GM18517 (cell line): Measurements from ENCODE around the gene SLC27A3.

Source experiments
- ATAC-seq: cut with Tn5 transposase; IDR thresholded peaks from one replicate; pipeline ENCODE4 v1.9.1; 2021; ENCODE audit warnings: mild to moderate bottlenecking, moderate library complexity; ENCODE audit not compliant: unreplicated experiment

Gene SLC27A3

DNA sequence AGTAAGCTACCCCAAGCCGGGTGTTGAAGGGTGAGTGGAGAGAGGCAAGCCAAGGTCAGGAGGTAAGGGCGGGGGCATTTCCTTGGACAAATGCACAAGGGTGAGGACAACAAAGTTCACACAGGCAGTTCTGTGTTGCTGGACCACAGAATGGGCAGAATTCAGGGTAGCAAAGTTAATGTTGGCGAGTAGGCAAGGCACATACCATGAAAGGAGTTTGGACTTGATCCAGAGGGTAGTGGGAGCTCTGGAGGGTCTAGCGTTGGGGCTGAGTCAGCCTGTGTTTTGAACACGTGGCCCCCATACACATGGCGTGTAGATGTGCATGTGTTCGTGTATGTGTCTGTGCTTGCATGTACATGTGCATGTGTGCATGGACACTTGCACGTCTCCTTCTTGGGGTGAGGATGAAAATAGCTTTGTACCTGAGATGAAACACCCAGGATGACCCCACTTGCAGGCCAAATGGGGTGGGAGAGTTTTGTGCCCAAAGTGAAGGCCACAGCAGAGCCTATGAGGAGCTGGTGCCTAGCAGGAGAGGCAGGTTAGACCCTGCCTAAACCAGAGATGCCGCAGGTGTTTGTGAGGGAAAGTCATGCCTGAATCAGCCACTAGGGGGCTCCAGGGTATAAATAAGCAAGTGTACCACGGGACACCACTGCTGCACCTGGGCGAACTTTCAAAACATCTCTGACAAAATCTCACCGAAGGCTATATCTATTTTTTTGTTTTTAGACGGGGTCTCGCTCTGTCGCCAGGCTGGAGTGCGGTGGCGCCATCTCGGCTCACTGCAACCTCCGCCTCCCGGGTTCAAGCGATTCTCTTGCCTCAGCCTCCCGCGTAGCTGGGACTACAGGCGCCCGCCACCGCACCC lies 21.8 kb downstream of the SLC27A3 start:
- ATAC-seq = peak; percentile 69

DNA sequence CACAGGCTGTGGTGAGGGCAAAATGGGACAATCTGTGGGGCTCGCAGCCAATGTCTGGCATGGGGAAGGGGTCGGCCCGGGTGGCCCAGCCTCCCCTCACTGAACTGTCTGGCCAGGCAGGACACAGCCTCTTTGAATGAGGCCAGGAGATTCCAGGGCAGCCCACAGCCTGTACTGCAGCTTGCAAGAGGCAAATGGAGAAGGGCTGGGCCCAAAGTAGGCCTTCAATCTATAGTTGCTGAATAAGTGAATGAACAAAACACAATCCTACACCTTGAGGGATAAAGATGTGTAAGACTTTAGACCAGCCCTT lies 23.2 kb downstream of the SLC27A3 start:
- no peak for ATAC-seq

DNA sequence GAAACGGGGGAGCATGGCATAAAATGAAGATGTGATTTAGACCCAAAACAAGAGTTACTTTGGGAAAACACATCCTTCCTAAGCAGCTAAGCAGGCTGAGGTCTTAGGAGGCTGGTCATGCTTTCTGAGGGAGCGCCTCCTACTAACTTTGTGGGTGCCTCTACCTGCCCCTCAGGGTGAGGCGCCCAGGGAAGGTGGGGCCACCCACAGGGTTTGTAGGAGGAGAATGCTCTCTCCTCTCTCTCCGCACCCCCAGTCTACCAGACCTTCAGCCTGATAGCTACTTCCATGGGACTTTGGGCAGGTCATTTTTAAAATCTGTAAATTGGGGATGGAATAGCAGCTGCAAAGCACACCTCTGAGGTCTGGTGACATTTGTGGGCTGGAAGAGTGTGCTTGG lies 23.8 kb downstream of the SLC27A3 start:
- ATAC-seq = no peak

DNA sequence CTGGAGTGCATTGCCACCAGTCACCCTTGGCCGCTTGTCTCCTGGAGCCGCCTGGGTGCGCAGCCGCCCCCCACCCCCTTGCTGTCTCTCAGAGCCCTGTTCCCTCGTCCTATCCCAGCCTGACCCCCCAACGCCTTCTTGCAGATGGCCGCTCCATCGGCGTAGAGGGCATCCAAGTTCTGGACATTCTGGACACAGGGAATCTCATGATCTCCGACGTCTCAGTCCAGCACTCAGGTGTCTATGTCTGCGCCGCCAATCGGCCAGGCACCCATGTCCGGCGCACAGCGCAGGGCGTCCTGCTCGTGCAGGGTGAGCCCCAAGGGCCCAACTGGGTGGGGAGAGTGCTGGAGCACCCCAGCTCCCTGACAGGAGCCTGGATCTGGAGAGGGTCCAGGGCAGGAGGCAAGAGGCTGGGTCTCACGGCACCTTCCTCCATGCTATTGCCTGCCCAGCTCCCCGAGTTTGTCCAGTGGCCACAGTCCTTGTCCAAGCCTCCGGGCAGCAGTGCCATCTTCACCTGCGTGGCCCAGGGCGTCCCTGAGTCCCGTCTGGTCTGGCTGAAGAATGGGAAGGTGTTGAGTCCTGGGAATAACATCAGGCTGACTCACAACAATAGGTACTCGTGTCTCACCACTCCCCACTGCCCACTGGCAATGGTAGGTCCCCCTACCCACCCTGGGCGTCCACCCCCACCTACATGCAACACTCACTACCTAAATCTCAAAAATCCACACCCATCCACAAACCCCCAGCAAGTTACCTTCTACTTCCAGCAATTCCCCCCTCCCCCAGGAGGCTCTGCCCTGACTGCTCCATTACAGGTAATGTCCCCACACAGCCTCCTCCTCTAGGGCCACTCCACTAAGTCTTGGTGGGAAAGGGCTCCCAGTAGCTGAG lies 24.6 kb downstream of the SLC27A3 start:
- ATAC-seq = no peak

DNA sequence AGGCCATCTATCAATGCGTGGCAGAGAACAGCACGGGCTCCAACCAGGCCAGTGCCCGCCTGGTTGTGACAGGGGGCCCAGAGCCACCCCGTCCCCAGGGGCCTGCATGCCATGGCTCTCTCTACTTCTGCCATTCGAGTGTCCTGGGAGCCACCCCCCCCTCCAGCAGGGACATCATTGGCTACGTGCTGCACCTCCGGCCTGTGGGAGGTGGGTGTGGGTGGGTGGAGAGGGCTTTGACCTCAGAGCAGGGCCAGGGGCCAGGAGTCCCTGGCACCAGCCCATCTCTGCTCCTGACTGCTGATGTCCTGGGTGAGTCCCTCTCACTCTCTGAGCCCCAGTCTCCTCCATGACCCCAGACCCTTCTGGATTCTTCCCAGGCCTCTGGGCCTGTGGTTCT lies 25.3 kb downstream of the SLC27A3 start:
- no peak for ATAC-seq

DNA sequence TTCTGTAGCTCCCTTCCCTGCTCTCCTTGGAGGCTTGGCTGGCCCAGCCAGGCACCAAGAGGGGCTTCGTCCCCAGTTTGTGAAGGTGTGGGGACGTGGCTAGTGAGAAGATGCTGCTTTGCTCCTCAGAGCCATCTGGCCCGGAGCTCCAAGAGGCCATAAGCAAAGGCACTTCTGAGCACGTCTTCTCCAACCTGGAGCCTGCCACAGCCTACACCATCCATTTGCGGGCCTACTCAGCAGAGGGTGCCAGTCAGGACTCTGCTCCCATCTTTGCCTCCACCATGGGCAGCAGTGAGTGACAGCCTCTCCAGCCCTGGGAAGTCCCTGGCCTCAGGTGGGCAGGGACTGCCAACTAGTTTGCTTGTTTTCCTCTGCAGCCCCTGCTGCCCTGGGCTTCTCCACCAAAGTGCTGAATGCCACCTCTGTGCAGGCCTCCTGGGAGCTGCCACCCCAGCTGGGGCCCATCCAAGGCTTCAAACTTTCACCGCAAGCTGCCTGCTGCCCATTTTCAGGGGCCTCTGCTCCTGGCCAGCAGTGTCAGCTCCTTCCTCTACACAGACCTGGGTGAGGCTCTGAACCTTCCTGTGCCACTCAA lies 25.9 kb downstream of the SLC27A3 start:
- no peak for ATAC-seq

DNA sequence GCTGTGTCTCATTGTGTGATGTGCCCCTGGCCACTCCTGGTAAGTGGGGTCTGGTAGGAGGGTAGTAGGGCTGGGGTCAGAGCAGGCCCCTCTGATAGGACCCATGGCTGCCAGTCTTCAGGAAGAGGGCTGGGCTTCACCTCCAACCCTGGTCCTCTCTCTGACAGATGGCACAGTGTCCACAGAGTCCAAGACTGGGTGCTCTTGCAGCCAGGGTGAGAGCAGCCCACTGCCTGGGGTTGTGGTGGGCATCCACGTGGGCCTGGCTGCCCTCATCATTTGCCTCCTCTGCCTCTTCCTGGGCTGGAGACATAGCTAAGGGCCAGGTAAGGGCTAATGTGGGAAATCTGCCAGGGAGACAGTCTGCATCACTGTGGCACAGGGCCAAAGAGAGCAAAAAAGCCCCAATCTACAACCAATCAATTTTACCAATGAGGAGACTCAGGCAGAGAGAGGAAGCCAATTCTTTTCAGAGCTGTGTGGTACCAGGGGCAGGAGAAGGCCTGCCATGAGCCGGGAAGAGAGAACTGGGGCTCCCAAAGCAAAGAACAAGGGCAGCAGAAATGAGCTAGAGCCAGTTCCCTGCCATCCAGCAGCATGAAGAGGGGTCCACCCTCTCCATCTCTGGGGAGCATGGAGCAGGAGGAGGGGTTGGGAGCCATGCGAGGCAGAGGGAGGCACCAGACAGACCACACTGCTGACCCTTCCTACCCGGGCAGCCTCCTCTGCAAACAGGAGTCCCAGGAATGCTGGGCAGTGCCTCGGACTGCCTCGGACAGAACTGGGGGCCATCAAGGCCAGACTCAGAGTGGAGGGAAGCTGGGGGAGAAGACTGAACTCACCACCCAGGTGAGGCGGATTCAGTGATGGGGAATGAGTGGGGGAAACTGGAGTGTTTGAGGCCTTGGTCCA lies 26.8 kb downstream of the SLC27A3 start:
- ATAC-seq = no peak

DNA sequence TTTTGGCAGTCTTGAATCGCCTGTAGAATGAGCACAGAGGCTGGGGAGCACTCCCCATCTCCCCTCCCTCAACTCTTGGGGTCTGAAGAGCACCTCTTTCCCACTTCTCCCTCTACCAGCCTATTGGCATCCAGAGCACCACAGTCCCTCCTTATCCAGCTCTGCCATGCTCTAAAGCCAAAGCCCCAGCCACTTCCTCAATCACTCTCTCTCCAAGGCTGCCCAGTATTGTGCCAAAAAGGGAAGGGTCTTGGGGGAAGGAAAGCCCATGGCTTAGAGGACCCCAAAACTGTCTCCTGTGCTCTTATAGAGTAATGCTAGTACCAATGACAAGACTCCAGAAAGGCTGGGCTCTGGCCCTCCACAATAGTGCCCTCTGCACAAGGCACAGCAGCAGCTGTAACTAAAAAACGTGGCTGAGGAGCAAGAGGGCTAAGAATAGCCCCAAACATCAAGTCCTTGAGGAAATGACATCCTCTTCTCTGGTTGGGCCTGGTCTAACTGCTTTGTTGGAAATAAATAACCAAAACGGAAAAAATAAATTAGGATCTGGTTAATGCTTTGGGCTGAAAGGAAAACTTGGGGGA lies 28.4 kb downstream of the SLC27A3 start:
- ATAC-seq = no peak

DNA sequence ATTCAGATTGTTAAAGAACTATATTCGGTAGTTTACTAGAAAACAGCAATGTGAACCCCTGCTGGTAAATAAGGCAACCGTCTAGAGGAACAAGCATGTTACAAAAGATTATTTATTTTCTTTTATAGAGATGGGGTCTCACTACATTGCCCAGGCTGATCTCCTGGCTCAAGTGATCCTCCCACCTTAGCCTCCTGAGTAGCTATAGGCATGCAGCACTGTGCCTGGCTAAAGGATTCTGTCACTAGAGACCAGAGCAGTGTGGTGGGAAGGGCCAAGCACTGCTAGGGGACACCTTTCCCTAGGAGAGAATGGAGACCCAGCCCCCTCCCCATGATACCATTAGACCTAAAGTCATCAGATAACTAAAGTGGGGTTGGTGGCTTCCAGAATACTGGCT lies 28.9 kb downstream of the SLC27A3 start:
- no peak for ATAC-seq

DNA sequence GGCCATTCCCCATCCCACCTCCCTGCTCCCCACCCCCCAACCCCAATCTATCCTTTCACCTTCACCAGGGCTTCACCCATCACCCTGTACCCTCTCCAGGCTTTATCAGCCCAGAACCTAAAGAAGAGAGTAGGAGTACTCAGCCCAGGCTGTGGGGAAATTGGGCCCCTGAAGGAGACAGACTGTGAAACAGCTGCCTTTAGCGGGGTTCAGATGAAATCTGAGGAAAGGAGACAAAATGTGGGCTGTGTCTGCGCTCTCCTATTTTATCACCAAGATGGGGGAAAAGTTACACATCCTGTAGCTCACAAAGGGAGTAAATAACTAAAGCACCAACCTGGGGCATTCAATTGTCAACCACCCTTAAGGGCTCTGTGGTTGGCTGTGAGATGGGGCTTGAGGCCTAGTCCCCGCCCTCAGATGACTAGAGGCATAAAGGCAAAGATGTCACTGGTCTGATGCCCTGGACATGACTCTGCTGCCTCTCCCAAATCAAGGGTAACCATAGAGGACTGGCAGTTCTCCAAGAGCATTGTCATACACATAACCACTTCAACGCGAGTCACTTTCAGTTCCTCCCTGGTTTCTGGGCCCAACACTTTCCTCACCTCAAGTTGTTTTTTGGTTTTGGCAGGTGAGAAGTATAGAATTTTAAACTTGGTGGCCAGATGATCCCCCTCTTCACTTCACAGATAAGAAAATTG lies 30.0 kb downstream of the SLC27A3 start:
- ATAC-seq = peak; percentile 94

DNA sequence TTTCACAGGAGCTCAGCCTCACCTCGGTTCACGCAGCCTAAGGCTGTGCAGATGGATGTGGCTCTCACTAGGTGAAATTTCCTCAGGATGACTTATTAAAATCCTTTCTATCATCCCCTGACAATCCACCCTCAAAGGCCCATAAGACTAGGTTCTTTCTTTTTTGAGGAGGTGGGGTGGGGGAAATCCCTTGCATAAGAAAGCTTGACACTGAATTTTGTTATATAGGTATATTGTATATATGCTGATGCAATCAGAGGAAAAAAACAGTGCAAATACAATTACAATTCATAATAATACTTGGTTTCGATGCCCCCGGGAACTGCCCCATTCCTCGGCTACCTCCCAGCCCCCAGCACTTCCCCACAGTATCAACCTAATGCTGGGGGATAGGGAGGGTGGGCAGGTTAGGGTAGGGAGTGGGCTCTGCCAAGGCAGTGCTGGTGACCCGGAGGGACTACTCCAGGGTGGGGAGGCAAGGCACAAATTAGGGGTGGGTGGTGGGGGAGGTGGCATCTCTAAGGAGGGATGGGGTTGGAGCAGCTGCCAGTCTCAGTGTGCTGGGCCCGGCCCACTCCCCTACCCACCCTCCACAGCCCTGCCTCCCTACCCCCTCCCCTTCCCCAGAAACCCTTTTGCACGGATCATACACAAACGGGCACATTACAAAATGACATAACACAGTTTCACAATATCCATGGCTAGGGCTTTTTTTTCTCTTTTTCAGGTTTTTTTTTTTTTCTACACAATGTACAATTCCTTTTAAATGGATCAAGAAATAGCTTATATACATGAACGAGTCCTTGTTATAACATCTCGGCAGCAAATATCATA lies 30.9 kb downstream of the SLC27A3 start:
- ATAC-seq = no peak

DNA sequence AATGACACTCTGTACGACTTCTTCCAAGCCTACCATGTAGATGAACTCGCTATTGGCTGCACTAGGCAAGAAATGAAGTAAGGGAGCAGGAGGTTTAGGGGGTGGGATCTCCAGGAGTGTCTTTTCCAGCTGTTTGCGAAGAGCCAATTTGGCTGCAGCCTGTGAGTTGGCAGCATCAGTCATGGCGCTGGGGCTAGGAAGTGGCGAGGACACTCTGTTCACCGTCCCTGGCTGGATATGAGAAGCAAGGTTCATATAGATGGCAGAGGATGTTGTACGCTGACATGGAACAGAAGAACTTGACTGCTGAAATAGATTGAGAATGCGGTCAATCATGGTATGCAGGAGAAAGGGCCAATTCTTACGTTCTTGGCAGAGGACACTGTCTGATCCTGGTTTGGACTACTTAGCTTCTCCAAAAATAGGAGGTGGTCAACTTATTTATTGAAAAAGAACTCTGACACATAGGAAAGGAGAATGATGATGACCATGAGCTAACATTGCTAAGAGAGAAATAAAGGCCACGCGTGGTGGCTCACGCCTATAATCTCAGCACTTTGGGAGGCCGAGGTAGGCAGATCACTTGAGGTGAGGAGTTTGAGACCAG lies 41.2 kb downstream of the SLC27A3 start:
- no peak for ATAC-seq

DNA sequence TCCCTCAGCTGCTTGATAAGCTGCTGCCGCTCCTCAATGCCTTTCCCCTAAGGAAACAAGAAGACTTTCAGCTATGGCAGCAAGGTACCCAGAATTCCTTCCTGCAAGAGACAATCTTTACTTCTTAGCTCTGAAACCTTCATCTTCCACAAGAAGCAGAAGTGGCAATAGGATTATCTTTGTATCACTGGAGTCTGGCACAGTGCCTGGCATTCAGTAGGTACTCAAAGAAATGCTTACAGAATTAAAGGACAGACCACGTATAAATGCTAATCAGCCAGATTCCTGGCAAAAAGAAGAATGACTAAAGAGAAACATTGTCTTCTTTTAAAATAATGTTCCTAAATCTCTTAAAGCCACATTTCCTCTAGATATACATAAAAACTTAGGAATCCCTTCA lies 43.7 kb downstream of the SLC27A3 start:
- no peak for ATAC-seq

DNA sequence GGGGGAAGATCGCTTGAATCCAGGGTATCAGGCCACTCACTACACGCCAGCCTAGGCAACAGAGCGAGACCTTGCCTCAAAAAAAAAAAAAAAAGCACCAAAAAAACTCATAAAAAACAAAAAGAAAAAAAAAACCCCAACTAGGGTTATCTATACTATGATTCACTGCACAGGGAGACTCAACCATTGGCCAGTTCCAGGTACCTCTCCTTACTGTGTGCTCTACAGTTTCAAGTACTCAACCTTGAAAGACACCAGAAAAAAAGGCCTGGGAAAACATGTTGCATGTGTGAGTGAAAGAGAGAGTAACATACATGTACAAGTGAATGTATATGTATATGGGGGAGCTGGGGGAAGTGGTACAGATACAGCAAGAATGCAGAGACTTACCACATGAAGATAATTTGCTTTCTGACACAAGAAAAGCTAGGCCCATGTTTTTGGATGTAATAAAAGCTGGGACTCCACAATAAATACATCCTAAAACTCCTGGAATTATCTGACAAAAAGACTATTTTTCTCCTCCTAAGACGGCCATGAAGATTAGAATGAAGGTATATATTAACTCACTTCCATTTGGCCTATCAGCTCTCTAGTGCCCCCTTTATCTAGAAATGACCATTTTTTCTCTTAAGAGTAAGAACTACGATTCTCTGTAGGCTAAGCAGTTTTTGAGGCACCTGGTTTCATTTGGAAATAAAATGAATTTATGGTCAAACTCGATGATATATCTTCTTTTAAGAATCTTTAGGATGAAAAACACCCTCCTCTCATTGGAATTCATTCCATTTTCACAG lies 52.2 kb downstream of the SLC27A3 start:
- no peak for ATAC-seq
